Suprapubic skin (tissue), 3 donors: ENCODE measurements around the gene DPEP1.

Experiments used
- CTCF ChIP-seq, 2 donors: fragments of 200-600 bp in 1 of 2; fragments of 450-650 bp in 1 of 2; sonication (generic) in 1 of 2; IDR thresholded peaks; one replicate each; pipeline ENCODE4 v1.5.1; 2016 to 2019; ENCODE audit warnings: antibody characterized with exemption in 2 of 2, mild to moderate bottlenecking in 1 of 2, moderate library complexity in 1 of 2
- EP300 ChIP-seq: sonication (generic); formaldehyde crosslinking; IDR thresholded peaks from one replicate; pipeline ENCODE4 v1.6.1; 2017; ENCODE audit warnings: antibody characterized with exemption
- POLR2A ChIP-seq, 2 donors: fragments of 450-650 bp; IDR thresholded peaks; one replicate each; pipeline ENCODE4 v1.6.1; 2017; ENCODE audit warnings: antibody characterized with exemption in 2 of 2, mild to moderate bottlenecking in 2 of 2, moderate library complexity in 2 of 2

DNA sequence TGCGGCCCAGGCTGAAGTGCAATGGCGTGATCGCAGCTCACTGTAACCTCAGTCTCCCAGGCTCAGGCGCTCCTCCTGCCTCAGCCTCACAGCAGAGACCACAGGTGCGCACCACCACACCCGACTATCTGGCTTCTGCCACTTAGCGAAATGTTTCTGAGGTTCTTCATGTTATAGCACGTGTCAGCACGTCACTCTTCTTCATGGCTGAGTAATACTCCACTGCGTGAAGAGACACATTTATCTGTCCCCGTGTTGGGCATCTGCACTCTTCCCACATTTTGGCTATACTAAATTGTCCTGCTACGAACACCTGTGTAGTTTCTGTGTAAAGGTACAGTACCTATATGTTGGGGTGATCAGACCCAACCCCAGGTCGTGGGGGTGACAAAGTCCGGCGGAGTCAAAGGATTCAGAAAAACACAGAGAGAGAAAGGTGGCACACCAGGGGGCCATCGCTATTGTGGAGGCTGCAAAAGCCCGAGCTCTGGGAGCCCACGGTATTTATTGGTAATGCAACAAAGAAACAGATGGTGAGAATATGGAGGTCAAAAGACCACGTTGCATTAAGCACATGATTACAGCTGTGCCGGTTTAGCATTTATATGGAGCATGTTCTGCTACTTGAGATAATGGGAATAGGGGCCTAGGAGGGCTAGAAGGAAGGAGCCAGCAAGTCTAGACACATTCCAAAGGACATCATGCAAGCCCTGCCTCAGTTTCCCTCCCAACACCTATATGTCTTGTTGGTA is 851 bp upstream of the DPEP1 start:
- TF ChIP-seq POLR2A (IDR thresholded peaks at IDR 0.05) (no peak), CTCF (IDR thresholded peaks at IDR 0.05) (no peak), EP300 (no peak)
